ENCODE data around the gene EMILIN1.
"Not testable (repeated sequence)": the region's sequence is repeated elsewhere in the genome, so short reads cannot be mapped to it uniquely, and the experiment has no call there.

Gene EMILIN1

DNA sequence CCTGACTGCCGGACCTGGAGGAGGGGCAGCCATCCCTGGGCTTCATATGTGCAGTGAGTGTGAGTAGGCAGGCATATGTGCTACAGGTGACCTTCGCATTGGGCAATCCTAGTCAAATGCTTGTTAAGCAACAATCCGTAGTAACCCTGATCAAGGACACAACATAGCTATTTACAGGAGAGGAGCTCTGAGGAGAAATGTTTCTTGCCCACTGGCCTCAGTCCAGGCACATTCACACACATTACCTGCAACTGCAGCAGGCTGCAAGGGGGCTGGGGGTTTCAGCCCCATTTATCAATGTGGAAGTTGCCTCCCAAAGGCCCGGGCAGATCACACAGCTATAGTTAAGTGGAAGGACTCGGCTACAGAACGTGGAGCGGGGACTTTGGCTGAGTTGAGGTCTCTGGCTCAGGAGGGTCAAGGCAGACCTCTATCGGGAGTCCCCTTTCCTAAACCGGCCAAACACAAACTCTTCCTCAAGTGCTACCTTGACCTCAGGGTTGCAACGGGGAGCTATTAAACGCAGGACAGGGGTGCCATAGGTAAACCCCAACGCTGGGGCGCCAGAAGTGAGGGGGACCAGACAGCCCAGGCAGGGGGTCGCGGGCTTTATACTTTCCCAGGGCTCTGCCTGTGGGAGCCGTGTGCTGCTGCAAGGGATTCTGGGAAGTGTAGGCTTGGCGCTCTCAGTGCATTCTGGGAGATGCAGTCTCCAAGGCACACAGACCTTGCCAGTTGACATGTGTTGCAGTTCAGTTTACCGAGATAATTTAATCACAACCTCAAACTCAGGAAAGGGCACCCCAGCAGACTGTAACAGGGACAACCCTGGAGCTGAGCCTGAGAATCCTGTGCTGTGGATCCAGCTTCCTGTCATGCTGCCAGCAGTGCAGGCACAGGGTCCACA, 17.6 kb downstream of the EMILIN1 start:
- peak; percentile 66 for DNase-seq

DNA sequence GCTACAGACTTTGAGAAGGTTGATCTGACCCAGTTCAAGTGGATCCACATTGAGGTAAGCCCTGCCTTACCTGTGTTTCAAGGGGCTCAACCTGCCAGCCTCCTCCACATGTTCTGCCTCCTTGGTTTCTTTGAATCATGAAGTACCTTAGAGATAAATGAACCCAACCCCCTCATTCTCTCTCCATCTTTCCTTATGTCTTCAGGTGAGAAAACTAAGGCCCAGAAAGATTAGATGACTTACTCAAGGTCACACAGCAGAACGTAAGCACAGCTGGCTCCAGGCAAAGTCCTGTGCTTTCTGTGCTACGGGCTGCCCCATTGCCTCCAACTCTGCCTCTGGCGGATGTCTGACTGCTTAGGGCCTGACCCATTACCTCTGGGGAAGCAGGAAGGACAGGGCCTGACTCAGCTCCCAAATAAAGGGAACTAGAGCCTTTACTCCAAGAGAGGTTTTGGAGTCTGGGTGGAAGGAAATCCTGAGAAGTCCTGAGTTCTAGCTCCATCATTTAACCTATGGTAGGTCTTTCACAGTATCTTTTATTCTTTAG, 18.4 kb downstream of the EMILIN1 start:
- DNase-seq: no peak

DNA sequence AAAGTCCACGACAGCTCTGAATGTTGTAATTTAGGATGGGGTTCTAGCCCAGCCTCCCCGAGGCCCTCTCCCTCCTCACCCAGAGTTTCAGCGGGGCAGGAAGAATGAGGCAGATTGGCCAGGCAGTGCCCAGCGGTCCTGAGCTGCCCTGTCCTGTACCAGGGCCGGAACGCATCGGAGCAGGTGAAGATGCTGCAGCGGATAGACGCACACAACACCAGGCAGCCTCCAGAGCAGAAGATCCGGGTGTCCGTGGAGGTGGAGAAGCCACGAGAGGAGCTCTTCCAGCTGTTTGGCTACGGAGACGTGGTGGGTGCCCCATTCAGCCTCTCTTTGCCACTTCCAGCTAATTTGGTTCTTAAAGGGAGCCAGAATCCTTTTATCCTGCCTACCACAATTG, 18.9 kb downstream of the EMILIN1 start:
- DNase-seq: no peak

DNA sequence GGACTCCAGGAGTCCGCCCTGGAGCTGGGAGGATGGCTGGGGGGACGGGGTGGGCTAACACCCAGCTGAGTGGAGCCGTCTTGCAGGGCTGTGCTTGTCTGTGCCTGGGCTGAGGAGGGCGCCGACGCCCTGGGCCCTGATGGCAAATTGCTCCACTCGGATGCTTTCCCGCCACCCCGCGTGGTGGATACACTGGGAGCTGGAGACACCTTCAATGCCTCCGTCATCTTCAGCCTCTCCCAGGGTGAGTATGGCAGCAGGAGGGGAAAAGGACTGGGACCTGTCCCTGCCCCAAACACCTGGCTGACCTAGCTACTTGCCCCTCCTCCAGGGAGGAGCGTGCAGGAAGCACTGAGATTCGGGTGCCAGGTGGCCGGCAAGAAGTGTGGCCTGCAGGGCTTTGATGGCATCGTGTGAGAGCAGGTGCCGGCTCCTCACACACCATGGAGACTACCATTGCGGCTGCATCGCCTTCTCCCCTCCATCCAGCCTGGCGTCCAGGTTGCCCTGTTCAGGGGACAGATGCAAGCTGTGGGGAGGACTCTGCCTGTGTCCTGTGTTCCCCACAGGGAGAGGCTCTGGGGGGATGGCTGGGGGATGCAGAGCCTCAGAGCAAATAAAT, 21.0 kb downstream of the EMILIN1 start:
- DNase-seq: no peak

DNA sequence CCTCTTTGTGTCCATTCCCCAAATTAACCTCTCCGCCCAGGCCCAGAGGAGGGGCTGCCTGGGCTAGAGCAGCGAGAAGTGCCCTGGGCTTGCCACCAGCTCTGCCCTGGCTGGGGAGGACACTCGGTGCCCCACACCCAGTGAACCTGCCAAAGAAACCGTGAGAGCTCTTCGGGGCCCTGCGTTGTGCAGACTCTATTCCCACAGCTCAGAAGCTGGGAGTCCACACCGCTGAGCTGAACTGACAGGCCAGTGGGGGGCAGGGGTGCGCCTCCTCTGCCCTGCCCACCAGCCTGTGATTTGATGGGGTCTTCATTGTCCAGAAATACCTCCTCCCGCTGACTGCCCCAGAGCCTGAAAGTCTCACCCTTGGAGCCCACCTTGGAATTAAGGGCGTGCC, 21.6 kb downstream of the EMILIN1 start:
- no peak for DNase-seq

DNA sequence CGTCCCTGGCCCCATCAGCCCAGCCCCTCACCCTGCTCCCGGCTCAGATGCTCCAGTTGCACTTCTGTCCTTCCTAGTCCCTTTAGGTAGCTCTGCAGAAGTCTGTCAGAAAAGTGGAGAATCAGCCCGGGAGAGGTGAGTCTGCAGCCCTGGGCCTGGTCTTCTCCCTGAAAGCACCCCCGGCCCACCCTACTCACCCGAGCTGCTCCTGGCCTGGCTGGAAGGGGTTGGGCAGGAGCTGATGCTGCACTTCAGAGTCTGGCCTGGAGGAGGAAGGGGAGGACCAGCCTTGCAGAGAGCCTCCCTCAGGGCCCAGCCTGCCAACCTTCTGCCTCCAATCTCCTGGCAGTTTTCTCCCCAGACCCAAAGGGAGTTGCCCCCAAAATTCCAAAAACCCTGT, 23.9 kb downstream of the EMILIN1 start:
- DNase-seq: no peak

DNA sequence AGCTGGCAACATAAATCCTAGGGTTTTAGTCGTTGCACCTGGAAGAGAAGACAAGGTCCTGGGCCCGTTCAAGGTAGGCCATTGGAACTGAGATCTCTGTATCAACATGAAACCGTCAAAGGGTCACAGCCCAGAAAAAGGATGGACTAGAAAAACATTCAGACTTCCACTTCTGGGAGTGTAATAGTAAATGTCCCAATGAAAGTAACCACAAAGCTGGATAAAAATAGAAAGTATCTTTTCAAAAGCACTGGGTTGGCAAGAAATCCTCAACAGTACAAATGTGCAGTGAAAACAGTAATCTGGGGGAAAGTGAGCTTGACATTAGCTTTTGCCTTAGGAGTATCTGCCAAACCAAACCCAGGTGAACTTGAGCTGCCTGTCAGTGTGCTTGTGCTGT, 27.6 kb downstream of the EMILIN1 start:
- no peak for DNase-seq

DNA sequence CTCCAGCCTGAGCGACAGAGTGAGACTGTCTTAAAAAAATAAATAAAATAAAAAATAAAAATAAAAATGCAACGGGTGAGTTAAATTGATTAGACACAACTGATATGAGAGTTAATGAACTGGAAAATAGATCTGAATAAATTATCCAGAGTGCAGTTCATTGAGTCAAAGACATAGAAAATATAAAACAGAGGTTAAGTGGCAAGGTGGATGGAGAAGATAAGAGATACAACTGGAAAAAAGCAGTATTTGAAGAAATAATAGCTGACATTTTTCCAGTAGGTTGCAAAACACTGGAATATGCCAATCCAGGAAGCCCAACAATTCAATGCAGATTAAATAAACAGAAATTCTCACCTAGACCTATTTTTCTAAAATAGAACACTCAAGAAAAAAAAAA, 29.8 kb downstream of the EMILIN1 start:
- DNase-seq: no peak

DNA sequence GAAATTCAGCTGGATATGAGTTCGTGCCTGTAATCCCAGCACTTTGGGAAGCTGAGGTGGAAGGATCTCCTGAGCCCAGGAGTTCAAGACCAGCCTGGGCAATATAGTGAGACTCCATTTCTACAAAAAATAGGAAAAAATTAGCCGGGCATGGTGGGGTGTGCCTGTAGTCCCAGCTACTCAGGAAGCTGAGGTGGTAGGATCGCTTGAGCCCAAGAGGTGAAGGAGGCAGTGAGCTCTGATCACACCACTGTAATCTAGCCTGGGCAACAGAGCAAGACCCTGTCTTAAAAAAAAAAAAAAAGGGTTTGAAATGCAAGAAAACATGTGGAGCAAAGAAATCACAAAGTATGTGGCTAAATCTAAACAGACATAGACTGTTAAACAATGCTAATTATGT, 30.7 kb downstream of the EMILIN1 start:
- DNase-seq: no peak

DNA sequence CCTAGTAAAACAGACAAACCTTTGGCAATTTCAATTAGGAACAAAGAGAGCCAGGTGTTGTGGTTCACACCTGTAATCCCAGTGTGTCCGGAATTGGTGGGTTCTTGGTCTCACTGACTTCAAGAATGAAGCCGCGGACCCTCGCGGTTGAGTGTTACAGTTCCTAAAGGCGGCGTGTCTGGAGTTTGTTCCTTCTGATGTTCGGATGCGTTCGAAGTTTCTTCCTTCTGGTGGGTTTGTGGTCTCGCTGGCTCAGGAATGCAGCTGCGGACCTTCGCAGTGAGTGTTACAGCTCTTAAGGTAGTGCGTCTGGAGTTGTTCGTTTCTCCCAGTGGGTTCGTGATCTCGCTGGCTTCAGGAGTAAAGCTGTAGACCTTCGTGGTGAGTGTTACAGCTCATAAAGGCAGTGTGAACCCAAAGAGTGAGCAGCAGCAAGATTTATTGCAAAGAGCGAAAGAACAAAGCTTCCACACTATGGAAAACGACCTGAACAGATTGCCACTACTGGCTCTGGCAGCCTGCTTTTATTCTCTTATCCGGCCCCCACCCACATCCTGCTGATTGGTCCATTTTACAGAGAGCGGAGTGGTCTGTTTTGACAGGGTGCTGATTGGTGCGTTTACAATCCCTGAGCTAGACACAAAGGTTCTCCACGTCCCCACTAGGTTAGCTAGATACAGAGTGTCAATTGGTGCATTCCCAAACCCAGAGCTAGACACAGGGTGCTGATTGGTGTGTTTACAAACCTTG, 32.4 kb downstream of the EMILIN1 start:
- DNase-seq: not testable (repeated sequence)

DNA sequence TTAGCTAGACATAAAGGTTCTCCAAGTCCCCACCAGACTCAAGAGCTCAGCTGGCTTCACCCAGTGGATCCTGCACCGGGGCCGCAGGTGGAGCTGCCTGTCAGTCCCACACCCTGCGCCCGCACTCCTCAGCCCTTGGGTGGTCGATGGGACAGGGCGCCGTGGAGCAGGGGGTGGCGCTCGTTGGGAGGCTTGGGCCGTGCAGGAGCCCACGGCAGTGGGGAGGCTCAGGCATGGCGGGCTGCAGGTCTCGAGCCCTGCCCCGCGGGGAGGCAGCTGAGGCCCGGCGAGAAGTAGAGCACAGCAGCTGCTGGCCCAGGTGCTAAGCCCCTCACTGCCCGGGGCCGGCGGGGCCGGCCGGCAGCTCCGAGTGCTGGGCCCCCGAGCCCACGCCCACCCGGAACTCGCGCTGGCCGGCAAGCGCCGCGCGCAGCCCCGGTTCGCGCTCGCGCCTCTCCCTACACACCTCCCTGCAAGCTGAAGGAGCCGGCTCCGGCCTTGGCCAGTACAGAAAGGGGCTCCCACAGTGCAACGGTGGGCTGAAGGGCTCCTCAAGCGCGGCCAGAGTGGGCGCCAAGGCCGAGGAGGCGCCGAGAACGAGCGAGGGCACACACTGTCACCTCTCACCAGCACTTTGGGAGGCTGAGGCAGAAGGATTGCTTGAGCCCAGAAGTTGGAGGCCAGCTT, 33.1 kb downstream of the EMILIN1 start:
- DNase-seq: not testable (repeated sequence)

DNA sequence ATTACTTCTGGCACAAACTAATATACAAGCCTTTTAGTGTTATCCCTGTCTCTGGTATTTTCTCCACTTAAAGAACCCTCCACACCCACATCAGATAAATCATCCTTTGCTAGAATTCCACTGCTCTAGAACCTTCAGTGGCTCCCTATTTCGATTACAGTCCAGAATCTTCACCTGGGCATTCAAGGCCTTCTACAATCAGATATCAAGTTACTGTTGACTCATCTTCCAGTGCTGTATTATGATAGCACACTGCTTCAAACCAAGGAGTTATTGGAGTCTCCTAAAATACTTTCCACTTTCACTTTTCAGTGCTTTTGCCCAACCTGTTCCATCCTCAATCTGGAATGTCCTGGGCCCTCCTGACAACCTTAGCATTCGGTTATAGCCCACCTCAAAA, 37.1 kb downstream of the EMILIN1 start:
- DNase-seq: no peak

DNA sequence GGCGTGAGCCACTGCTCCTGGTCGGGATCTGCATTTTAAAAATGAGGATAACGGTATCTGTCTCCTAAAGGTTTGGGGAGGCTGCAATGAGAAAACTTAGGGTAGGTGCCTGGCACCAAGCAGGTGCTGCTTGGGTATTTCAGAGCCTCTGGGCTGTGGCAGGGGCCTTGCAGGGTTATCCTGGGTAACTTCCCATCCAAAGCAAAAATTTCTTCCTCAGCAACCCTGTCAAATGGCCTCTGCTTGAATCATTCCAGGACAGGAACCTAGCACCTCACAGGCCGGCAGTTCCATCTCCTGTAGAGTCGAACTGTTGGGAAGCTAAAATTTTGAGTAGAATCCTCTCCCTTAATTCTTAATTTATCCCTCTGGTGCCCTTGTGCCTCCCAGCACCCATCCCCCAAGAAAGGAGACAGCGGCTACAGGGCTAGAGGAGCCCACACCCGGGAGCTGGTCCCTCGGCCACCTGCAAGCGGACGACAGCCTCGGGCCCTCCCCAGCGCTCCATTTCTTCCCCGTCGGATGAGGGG, 39.6 kb downstream of the EMILIN1 start:
- no peak for DNase-seq

DNA sequence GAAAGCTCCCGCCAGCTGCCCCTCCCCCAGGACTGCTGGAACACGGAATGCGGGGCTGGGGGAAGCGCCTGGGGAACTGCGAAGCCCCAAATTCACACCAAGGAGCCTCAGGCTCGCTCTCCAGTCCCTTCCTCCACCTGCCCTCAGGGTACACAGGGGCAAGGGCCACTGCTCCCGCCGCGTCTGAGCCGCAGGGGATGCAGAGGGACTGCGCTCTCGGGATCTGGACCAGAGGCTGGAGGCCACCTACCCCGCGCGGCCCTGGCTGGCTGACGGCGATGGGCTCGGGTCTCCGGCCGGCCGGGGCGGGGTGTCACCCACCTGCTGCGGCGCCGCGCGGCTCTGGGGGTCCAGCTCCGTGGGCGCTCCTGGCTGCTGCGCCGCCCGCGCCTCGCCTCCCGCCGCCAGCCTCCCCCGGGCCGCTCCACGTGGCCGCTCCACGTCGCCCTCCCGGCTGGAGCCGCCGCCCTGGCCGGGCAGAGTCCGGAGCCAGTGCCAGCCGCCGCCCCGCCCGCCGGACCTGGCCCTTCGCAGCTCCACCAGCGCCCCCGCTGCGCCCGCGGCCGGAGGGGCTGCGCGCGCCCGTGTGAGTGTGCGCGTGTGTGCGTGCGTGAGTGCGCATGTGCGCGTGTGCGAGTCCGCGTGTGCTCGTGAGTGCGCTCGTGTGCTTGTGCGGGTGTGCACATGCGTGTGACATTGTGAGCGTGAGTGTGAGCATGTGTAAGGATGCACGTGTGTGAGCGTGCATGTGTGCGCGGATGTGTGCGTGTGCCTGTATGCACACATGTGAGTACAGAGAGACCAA, 40.3 kb downstream of the EMILIN1 start, which contains the start of gene CGREF1:
CGREF1 (minus strand) TSS at position 604 of the 805 bp plus-strand sequence. CDS start 14,762 bp downstream, outside the sequence.
- peak; percentile 24 for DNase-seq

DNA sequence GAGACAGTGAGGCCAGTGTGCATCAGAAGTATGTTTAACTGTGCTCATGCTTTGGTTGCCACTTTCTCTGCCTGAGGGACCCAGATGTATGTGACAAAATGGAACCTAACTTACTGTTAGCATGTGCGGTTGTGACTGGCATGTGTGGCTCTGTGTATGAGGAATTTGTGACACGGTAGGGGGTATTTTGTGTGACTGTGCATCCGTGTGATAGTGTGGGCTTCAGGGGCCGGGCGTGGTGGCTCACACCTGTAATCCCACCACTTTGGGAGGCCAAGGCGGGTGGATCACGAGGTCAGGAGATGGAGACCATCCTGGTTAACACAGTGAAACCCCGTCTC, 40.9 kb downstream of the EMILIN1 start:
- DNase-seq: not testable (repeated sequence)

DNA sequence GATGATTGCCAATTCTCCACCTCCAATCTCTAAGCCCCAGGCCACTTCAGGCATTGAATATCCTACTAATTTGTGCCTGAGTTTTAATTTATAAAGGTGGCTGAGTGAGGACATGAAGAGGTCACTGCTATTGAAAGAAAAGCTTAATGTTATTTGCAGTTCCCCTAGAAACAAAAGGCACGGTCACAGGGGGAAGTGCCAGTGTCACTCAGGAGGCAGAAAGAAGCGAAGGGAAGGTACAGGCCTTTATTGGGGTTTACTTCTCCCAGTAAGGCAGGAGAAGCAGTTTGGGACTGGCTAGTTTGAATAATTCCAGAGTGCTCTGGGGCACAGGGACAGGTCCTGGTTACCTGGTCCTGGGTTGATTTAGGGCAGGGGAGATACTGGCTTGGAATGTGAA, 43.5 kb downstream of the EMILIN1 start:
- DNase-seq: no peak

DNA sequence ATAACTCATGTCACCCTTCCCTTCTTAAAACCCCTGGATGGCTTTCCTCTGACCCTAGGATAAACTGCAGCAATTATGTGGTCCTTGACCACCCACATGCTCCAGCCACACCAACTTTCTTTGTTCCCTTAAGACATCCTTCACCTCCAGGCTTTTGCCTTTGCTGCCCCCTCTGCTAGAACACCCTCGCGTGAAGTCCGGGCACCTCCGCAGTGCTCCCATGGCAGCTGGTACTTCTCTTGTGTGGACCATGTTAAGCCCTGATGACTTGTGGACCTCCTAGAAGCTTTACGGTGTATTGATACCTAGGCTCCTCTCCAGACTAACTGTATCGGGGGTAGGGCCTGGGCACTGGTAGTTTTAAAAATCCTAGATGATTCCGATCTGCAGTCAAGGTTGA, 44.4 kb downstream of the EMILIN1 start:
- no peak for DNase-seq

DNA sequence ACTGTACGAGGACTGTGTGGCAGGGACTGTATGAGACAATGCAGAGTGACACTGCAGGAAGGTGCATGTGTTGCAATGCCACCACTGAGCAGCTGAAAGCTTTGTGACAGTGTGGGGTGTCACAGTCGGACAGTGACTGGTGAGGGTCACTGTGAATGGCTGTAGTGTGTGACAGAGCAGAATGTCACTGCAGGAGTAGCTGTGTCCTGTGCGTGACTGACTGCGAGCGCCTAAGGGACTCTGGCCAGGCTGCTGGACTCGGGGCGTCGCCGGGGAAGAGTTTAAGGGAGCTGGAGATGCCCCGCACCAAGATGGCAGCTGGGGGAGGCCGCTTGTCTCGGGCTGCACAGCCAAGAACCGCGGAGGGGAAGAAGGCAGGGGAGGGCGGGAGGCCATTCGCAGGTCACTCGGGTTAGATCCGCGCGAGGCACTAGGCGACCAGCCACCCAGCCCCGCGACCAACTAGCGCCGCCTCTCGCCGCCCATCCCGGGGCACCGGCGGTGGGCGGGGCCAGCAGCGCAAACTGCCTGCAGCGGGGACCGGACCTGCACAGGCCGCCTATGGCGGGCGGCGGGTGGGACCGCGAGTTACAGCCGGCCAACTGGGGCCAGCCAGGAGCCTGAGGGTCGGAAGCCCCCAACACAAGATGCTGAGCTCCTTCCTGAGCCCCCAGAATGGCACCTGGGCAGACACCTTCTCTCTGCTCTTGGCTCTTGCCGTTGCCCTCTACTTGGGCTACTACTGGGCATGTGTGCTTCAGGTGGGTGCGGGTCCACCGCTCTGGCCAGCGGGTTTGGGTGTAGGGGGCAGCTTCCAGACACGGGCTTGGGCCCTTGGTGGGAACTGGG, 45.1 kb downstream of the EMILIN1 start, which contains the start of gene ABHD1:
ABHD1 (plus strand) TSS at position 514 of the 849 bp plus-strand sequence; CDS start at position 648, 134 bp downstream.
- DNase-seq: peak; percentile 55

DNA sequence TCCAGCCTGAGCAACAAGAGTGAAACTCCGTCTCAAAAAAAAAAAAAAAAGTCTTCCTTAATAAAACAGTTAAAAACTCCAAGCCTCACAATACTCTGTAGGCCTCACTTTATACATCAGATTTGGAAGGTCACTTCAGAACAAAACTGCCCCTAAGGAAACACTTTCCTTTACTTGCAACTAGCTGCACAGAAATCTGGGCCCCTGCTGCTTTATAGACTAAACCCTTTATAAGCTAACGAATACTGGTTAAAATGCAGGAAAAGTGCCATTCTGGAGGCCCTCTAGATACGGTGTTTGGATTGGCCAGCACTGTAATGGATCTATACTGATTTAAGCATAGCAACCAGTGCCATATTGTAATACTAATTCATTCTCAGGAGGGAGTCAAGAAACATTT, 46.7 kb downstream of the EMILIN1 start:
- DNase-seq: no peak

DNA sequence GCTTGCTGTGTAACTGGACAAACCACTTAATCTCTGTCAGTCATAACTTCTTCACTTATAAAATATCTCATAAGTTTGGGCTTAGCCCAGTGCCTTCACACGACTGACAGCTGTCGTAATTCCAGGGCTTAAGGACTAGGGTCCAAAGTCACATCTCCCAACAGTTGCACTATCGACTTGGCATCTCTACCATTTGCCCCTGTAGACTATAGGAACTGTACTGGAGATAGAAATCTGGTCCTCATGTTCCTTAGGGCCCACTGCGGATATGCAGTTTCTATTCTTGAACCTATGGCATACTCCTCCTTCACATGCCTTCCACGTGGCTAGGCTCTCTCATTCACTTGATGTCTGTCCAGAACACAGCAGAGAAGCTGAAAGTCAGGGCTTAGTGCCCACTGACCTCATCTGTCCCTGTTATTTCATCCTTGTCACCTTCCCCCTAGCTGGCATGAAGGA, 47.9 kb downstream of the EMILIN1 start:
- DNase-seq: no peak

Data from activated CD4-positive, alpha-beta T cell treated with anti-CD3 and anti-CD28 coated beads, Interleukin-10, Interleukin-2, amounts not matched to agents 100 ng/mL and 50 ng/mL, durations not matched to agents 16 hours and 8 hours (primary cell).